ENCODE data around the gene DNER. TPM values are rescaled to one million over a fixed set of nuclear protein-coding genes. Genes with fewer than 3 reads are reported as not detected.
A peak's percentile ranks its signal among the peaks of the same experiment; 100 is the strongest.

The DNER gene
- total and polyA plus RNA-seq, 4 donors: 56.5 to 446 (median 269) TPM

- H3K27me3 ChIP-seq (ENCODE audit: control insufficient read depth, insufficient read depth, low read length): no peaks in the 10 kb centered on the region
- no peak overlapping the region for H3K4me3 ChIP-seq (ENCODE audit: low read depth, low read length)
- H3K36me3 ChIP-seq (ENCODE audit: control insufficient read depth, insufficient read depth, low read length): no peaks in the 10 kb centered on the region
- no peak overlapping the region for H3K27ac ChIP-seq (ENCODE audit: low read depth, low read length)
- no peaks in the 10 kb centered on the region for H3K9me3 ChIP-seq (ENCODE audit: control insufficient read depth, insufficient read depth, low read length)
- H3K4me1 ChIP-seq (ENCODE audit: control insufficient read depth, insufficient read depth, low read length): peaks cover 4% of the 10 kb centered on the region
- 35% methylated on average over 2 of the region's 4 CpGs for WGBS (ENCODE audit: insufficient coverage)
- DNase-seq (ENCODE audit: low read depth in 4 of 6, low spot score in 6 of 6): no peak
Observed at GRCh38 chr2:229658004-229658403, 56.4 kb downstream of the DNER start.

- no peak for DNase-seq (ENCODE audit: low read depth in 4 of 6, low spot score in 6 of 6)
- Histone ChIP-seq H3K36me3 (ENCODE audit: control insufficient read depth, insufficient read depth, low read length) (no peaks in the 10 kb centered on the region), H3K9me3 (ENCODE audit: control insufficient read depth, insufficient read depth, low read length) (no peaks in the 10 kb centered on the region), H3K27ac (ENCODE audit: low read depth, low read length) (no peak overlapping the region), H3K4me1 (ENCODE audit: control insufficient read depth, insufficient read depth, low read length) (peaks cover 10% of the 10 kb centered on the region), H3K4me3 (ENCODE audit: low read depth, low read length) (no peak overlapping the region), H3K27me3 (ENCODE audit: control insufficient read depth, insufficient read depth, low read length) (no peaks in the 10 kb centered on the region)
- 100% methylated on average over 2 of the region's 3 CpGs for WGBS (ENCODE audit: insufficient coverage)
Observed at GRCh38 chr2:229654437-229654836, 59.9 kb downstream of the DNER start.

GRCh38 chr2:229653531-229653930 is 60.8 kb downstream of the DNER start:
- Histone ChIP-seq H3K4me1 (ENCODE audit: control insufficient read depth, insufficient read depth, low read length) (peaks cover 10% of the 10 kb centered on the region), H3K36me3 (ENCODE audit: control insufficient read depth, insufficient read depth, low read length) (no peaks in the 10 kb centered on the region), H3K27ac (ENCODE audit: low read depth, low read length) (no peak overlapping the region), H3K27me3 (ENCODE audit: control insufficient read depth, insufficient read depth, low read length) (no peaks in the 10 kb centered on the region), H3K4me3 (ENCODE audit: low read depth, low read length) (no peak overlapping the region), H3K9me3 (ENCODE audit: control insufficient read depth, insufficient read depth, low read length) (no peaks in the 10 kb centered on the region)
- no CpG with 5 or more reads among the region's 1 CpG for WGBS (ENCODE audit: insufficient coverage)
- DNase-seq (ENCODE audit: low read depth in 4 of 6, low spot score in 6 of 6): peak in 1 of 6 donors; percentile 87

- 45% methylated on average over 2 of the region's 5 CpGs for WGBS (ENCODE audit: insufficient coverage)
- Histone ChIP-seq H3K36me3 (ENCODE audit: control insufficient read depth, insufficient read depth, low read length) (no peaks in the 10 kb centered on the region), H3K9me3 (ENCODE audit: control insufficient read depth, insufficient read depth, low read length) (no peaks in the 10 kb centered on the region), H3K27me3 (ENCODE audit: control insufficient read depth, insufficient read depth, low read length) (no peaks in the 10 kb centered on the region), H3K4me3 (ENCODE audit: low read depth, low read length) (no peak overlapping the region), H3K27ac (ENCODE audit: low read depth, low read length) (no peak overlapping the region), H3K4me1 (ENCODE audit: control insufficient read depth, insufficient read depth, low read length) (peaks cover 10% of the 10 kb centered on the region)
- DNase-seq (ENCODE audit: low read depth in 4 of 6, low spot score in 6 of 6): peak in 2 of 6 donors; percentile 51 to 89
Observed at GRCh38 chr2:229652796-229653195, 61.6 kb downstream of the DNER start.

GRCh38 chr2:229650901-229651300 is 63.5 kb downstream of the DNER start:
- H3K4me1 ChIP-seq (ENCODE audit: control insufficient read depth, insufficient read depth, low read length): peaks cover 10% of the 10 kb centered on the region
- H3K27me3 ChIP-seq (ENCODE audit: control insufficient read depth, insufficient read depth, low read length): no peaks in the 10 kb centered on the region
- H3K4me3 ChIP-seq (ENCODE audit: low read depth, low read length): no peak overlapping the region
- no peaks in the 10 kb centered on the region for H3K9me3 ChIP-seq (ENCODE audit: control insufficient read depth, insufficient read depth, low read length)
- H3K27ac ChIP-seq (ENCODE audit: low read depth, low read length): no peak overlapping the region
- no peak for DNase-seq (ENCODE audit: low read depth in 4 of 6, low spot score in 6 of 6)
- H3K36me3 ChIP-seq (ENCODE audit: control insufficient read depth, insufficient read depth, low read length): no peaks in the 10 kb centered on the region
- 69% methylated on average over 2 of the region's 3 CpGs for WGBS (ENCODE audit: insufficient coverage)

- H3K9me3 ChIP-seq (ENCODE audit: control insufficient read depth, insufficient read depth, low read length): no peaks in the 10 kb centered on the region
- H3K36me3 ChIP-seq (ENCODE audit: control insufficient read depth, insufficient read depth, low read length): no peaks in the 10 kb centered on the region
- DNase-seq (ENCODE audit: low read depth in 4 of 6, low spot score in 6 of 6): no peak
- no peak overlapping the region for H3K4me3 ChIP-seq (ENCODE audit: low read depth, low read length)
- H3K4me1 ChIP-seq (ENCODE audit: control insufficient read depth, insufficient read depth, low read length): peaks cover 10% of the 10 kb centered on the region
- H3K27me3 ChIP-seq (ENCODE audit: control insufficient read depth, insufficient read depth, low read length): no peaks in the 10 kb centered on the region
- no peak overlapping the region for H3K27ac ChIP-seq (ENCODE audit: low read depth, low read length)
- WGBS (ENCODE audit: insufficient coverage): 89% methylated on average over 1 of the region's 5 CpGs
Observed at GRCh38 chr2:229650059-229650458, 64.3 kb downstream of the DNER start.

GRCh38 chr2:229646186-229646723 is 68.1 kb downstream of the DNER start:
- Histone ChIP-seq H3K36me3 (ENCODE audit: control insufficient read depth, insufficient read depth, low read length) (no peaks in the 10 kb centered on the region), H3K4me1 (ENCODE audit: control insufficient read depth, insufficient read depth, low read length) (peaks cover 1% of the 10 kb centered on the region), H3K9me3 (ENCODE audit: control insufficient read depth, insufficient read depth, low read length) (no peaks in the 10 kb centered on the region), H3K27ac (ENCODE audit: low read depth, low read length) (no peak overlapping the region), H3K27me3 (ENCODE audit: control insufficient read depth, insufficient read depth, low read length) (no peaks in the 10 kb centered on the region), H3K4me3 (ENCODE audit: low read depth, low read length) (no peak overlapping the region)
- peak in 2 of 6 donors; percentile 51 to 57 for DNase-seq (ENCODE audit: low read depth in 4 of 6, low spot score in 6 of 6)
- no CpG with 5 or more reads among the region's 4 CpGs for WGBS (ENCODE audit: insufficient coverage)

- Histone ChIP-seq H3K4me1 (ENCODE audit: control insufficient read depth, insufficient read depth, low read length) (no peaks in the 10 kb centered on the region), H3K4me3 (ENCODE audit: low read depth, low read length) (no peak overlapping the region), H3K27me3 (ENCODE audit: control insufficient read depth, insufficient read depth, low read length) (no peaks in the 10 kb centered on the region), H3K9me3 (ENCODE audit: control insufficient read depth, insufficient read depth, low read length) (no peaks in the 10 kb centered on the region), H3K36me3 (ENCODE audit: control insufficient read depth, insufficient read depth, low read length) (no peaks in the 10 kb centered on the region), H3K27ac (ENCODE audit: low read depth, low read length) (no peak overlapping the region)
- DNase-seq (ENCODE audit: low read depth in 4 of 6, low spot score in 6 of 6): no peak
- WGBS (ENCODE audit: insufficient coverage): 76% methylated on average over 3 of the region's 3 CpGs
Observed at GRCh38 chr2:229642371-229642770, 72.0 kb downstream of the DNER start.

GRCh38 chr2:229641676-229642075 is 72.7 kb downstream of the DNER start:
- Histone ChIP-seq H3K4me1 (ENCODE audit: control insufficient read depth, insufficient read depth, low read length) (no peaks in the 10 kb centered on the region), H3K4me3 (ENCODE audit: low read depth, low read length) (no peak overlapping the region), H3K27me3 (ENCODE audit: control insufficient read depth, insufficient read depth, low read length) (no peaks in the 10 kb centered on the region), H3K36me3 (ENCODE audit: control insufficient read depth, insufficient read depth, low read length) (no peaks in the 10 kb centered on the region), H3K27ac (ENCODE audit: low read depth, low read length) (no peak overlapping the region), H3K9me3 (ENCODE audit: control insufficient read depth, insufficient read depth, low read length) (no peaks in the 10 kb centered on the region)
- WGBS (ENCODE audit: insufficient coverage): no CpG with 5 or more reads among the region's 3 CpGs
- no peak for DNase-seq (ENCODE audit: low read depth in 4 of 6, low spot score in 6 of 6)

GRCh38 chr2:229640636-229641035 is 73.7 kb downstream of the DNER start:
- 91% methylated on average over 4 of the region's 4 CpGs for whole genome bisulfite sequencing (ENCODE audit: insufficient coverage)
- Histone ChIP-seq H3K4me1 (ENCODE audit: control insufficient read depth, insufficient read depth, low read length) (peaks cover 5% of the 10 kb centered on the region), H3K27me3 (ENCODE audit: control insufficient read depth, insufficient read depth, low read length) (no peaks in the 10 kb centered on the region), H3K9me3 (ENCODE audit: control insufficient read depth, insufficient read depth, low read length) (no peaks in the 10 kb centered on the region), H3K36me3 (ENCODE audit: control insufficient read depth, insufficient read depth, low read length) (no peaks in the 10 kb centered on the region), H3K4me3 (ENCODE audit: low read depth, low read length) (no peak overlapping the region), H3K27ac (ENCODE audit: low read depth, low read length) (no peak overlapping the region)
- no peak for DNase-seq (ENCODE audit: low read depth in 4 of 6, low spot score in 6 of 6)

Data from spinal cord (tissue), 10 donors.